K562 (cell line): ENCODE measurements around the gene LGI4. TPM values are rescaled to one million over a fixed set of nuclear protein-coding genes. Genes with fewer than 3 reads are reported as not detected.
A peak's percentile ranks its signal among the peaks of the same experiment; 100 is the strongest.

Experiments
- CHD4 ChIP-seq: fragments of 200-600 bp; sonication (generic); IDR thresholded peaks from 3 replicates; pipeline ENCODE4 v1.6.1; 2012; ENCODE audit warnings: low read depth, mild to moderate bottlenecking, mixed read lengths, low read length, inconsistent platforms; ENCODE audit not compliant: insufficient read depth, insufficient replicate concordance, poor library complexity, severe bottlenecking
- CREB1 ChIP-seq, 2 experiments: sonication (generic) in 1 of 2; formaldehyde crosslinking in 1 of 2; IDR thresholded peaks; 2 replicates each; pipeline versions ENCODE4 v1.6.1 to v1.8.0; 2012 to 2022; ENCODE audit warnings: inconsistent platforms in 1 of 2, mild to moderate bottlenecking in 1 of 2, missing genetic modification reagents in 1 of 2, moderate library complexity in 1 of 2
- MAFG ChIP-seq: fragments of 450-650 bp; conservative IDR thresholded peaks from 2 replicates; pipeline ENCODE4 v1.6.1; 2016; ENCODE audit warnings: missing genetic modification characterization, missing compliant biosample characterization
- NEUROD1 ChIP-seq: fragments of 150-350 bp; IDR thresholded peaks from 2 replicates; pipeline ENCODE4 v1.6.1; 2014; ENCODE audit warnings: borderline replicate concordance, low read length, low read depth; ENCODE audit not compliant: partially characterized antibody
- SP2 ChIP-seq: IDR thresholded peaks from 2 replicates; pipeline ENCODE4 v1.6.1; 2011; ENCODE audit warnings: mild to moderate bottlenecking, low read depth, low read length, moderate library complexity; ENCODE audit not compliant: poor library complexity, severe bottlenecking; ENCODE audit errors: extremely low read depth
- TOE1 ChIP-seq, 2 experiments: fragments of 450-650 bp in 1 of 2; sonication (generic) in 1 of 2; formaldehyde crosslinking in 1 of 2; IDR thresholded peaks; 2 replicates each; pipeline versions ENCODE4 v1.7.1 to v1.8.0; 2016 to 2022; ENCODE audit warnings: borderline replicate concordance in 2 of 2, mild to moderate bottlenecking in 2 of 2, antibody characterized with exemption in 1 of 2, inconsistent platforms in 1 of 2, low read depth in 1 of 2, missing genetic modification reagents in 1 of 2, moderate library complexity in 1 of 2
- ZNF24 ChIP-seq: fragments of 450-650 bp; IDR thresholded peaks from 2 replicates; pipeline ENCODE4 v1.6.1; 2016
- ZNF699 ChIP-seq: fragments of 250-450 bp; sonication (Bioruptor Pico); IDR thresholded peaks from 2 replicates; pipeline ENCODE4 v1.8.0; 2021; ENCODE audit warnings: mild to moderate bottlenecking, moderate library complexity; ENCODE audit not compliant: insufficient replicate concordance
- ZNF75A ChIP-seq: fragments of 450-650 bp; formaldehyde crosslinking; IDR thresholded peaks from 2 replicates; pipeline ENCODE4 v1.4.0; 2020; ENCODE audit warnings: mild to moderate bottlenecking
- polyA plus RNA-seq, 8 experiments: library from polyadenylated mRNA; depleted of rRNA in 4 of 8; stranded (reverse) in 5 of 8; unstranded in 3 of 8; fragments of >200 nt; fragmentation: Nextera tagmentation in 2 of 8; fragmentation: Illumina TruSeq in 1 of 8; extraction: Ambion mirVana in 2 of 8; extraction: Trizol in 1 of 8; gene quantifications; 2 replicates each; pipeline versions ENCODE4 v1.2.1 to v1.2.3, GENCODE V29; 2011 to 2014; ENCODE audit warnings: inconsistent platforms in 1 of 8, missing spikeins in 1 of 8
- total RNA-seq, 7 experiments: library from RNA; depleted of rRNA in 6 of 7; stranded (reverse); fragments of >200 nt in 6 of 7; fragmentation: Illumina TruSeq in 2 of 7; extraction: Trizol in 2 of 7; gene quantifications; 2 replicates each; pipeline versions ENCODE4 v1.2.1 to v1.2.3, GENCODE V29; 2011 to 2021; ENCODE audit warnings: low replicate concordance in 1 of 7
- TF ChIP-seq, protein P1 (sequence below): fragments of 450-650 bp; IDR thresholded peaks from 2 replicates; pipeline ENCODE4 v1.6.1; 2018; ENCODE audit warnings: mild to moderate bottlenecking, low read depth; ENCODE audit not compliant: partially characterized antibody

LGI4 gene
- total and polyA plus RNA-seq, 9 of the 15 experiments (the other 6 are each of a cell fraction or from before 2014, with no cell fraction given), result 0.14 to 0.30 (median 0.24) TPM; not detected in 4

DNA sequence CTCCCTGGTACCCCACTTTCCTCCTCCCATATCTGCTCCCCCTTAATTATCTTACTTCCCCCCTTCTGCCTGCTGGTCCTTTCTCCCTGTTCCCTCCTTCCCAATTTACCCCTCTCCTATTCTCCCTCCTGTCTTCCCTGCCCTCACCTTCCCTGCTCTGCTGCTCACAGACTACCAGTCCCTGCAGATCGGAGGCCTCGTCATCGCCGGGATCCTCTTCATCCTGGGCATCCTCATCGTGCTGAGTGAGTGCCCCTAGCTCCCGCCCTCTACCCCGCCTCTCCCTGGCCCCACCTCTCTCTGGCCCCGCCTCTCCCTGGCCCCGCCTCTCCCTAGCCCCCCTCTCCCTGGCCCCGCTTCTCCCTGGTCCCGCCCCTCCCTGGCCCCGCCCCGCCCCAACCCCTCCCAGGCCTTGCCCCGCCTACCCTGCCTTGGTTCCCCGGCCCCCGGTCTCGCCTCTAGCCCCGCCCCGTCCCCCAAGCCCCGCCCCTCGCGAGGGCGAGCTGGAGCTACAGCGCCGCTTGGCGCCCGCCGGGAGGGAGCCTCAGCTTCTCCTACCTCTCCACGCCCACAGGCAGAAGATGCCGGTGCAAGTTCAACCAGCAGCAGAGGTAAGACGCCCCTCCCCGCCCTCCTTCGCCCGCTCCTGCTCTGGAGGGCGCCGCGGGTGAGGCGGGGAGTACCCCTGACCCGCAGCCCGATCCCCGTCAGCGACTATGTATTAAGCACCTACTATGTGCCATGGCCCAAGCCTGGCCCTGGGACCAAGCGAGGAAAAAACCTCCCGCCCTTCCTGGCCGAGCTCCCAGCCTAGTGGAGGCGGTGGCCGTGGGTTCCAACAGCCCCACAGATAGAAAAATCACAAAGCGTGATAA is 6.3 kb upstream of the LGI4 start (continued):
- no peak for TF ChIP-seq ZNF75A
- TF ChIP-seq SP2, result no peak
- TF ChIP-seq TOE1 (IDR thresholded peaks at IDR 0.05; ENCODE audit: borderline replicate concordance), result no peak; the same call in 1 of the 2 replicates
- no peak for TF ChIP-seq TOE1 (CRISPR knock-in tag; IDR thresholded peaks at IDR 0.05; ENCODE audit: borderline replicate concordance, low read depth)
- TF ChIP-seq ZNF24, result no peak
- TF ChIP-seq, protein P1, sequence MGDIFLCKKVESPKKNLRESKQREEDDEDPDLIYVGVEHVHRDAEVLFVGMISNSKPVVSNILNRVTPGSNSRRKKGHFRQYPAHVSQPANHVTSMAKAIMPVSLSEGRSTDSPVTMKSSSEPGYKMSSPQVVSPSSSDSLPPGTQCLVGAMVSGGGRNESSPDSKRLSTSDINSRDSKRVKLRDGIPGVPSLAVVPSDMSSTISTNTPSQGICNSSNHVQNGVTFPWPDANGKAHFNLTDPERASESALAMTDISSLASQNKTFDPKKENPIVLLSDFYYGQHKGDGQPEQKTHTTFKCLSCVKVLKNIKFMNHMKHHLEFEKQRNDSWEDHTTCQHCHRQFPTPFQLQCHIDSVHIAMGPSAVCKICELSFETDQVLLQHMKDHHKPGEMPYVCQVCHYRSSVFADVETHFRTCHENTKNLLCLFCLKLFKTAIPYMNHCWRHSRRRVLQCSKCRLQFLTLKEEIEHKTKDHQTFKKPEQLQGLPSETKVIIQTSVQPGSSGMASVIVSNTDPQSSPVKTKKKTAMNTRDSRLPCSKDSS, result peak; percentile 18
- peak; percentile 84 for TF ChIP-seq CHD4
- TF ChIP-seq MAFG (tag), result no peak
- TF ChIP-seq ZNF699 (CRISPR knock-in tag), result no peak
- no peak for TF ChIP-seq NEUROD1
- TF ChIP-seq CREB1 (IDR thresholded peaks at IDR 0.05), result 0 out of 2 replicates have a peak, but pooled peaks have one; percentile 16
- no peak for TF ChIP-seq CREB1 (CRISPR knock-in tag; IDR thresholded peaks at IDR 0.05)
